HepG2 (cell line): ENCODE results near the gene SNRPD2. TPM values are rescaled to one million over a fixed set of nuclear protein-coding genes. Genes with fewer than 3 reads are reported as not detected.

ENCODE experiments used
- CENPBD1 ChIP-seq: sonication (generic); formaldehyde crosslinking; IDR thresholded peaks from 2 replicates; pipeline ENCODE4 v1.8.0; 2022; ENCODE audit warnings: missing genetic modification reagents, low read depth, mild to moderate bottlenecking, borderline replicate concordance
- CENPT ChIP-seq: sonication (generic); formaldehyde crosslinking; IDR thresholded peaks from 2 replicates; pipeline ENCODE4 v1.8.0; 2022; ENCODE audit warnings: low read depth, mild to moderate bottlenecking, moderate library complexity, missing genetic modification reagents
- HOXA9 ChIP-seq: sonication (generic); formaldehyde crosslinking; IDR thresholded peaks from 2 replicates; pipeline ENCODE4 v1.8.1; 2022; ENCODE audit warnings: missing genetic modification reagents, mild to moderate bottlenecking, moderate library complexity, borderline replicate concordance
- JUNB ChIP-seq: sonication (generic); formaldehyde crosslinking; IDR thresholded peaks from 2 replicates; pipeline ENCODE4 v1.8.0; 2022; ENCODE audit warnings: missing genetic modification reagents, mild to moderate bottlenecking, borderline replicate concordance
- MTF1 ChIP-seq: sonication (generic); formaldehyde crosslinking; IDR thresholded peaks from 2 replicates; pipeline ENCODE4 v1.5.0; 2020; ENCODE audit warnings: missing genetic modification reagents
- PHF20 ChIP-seq: sonication (generic); formaldehyde crosslinking; IDR thresholded peaks from 2 replicates; pipeline ENCODE4 v1.5.0; 2020; ENCODE audit warnings: mild to moderate bottlenecking, missing genetic modification reagents
- TARDBP ChIP-seq: sonication (generic); formaldehyde crosslinking; IDR thresholded peaks from 2 replicates; pipeline ENCODE4 v1.8.0; 2022; ENCODE audit warnings: mild to moderate bottlenecking, missing genetic modification reagents
- TEAD3 ChIP-seq: optimal IDR thresholded peaks from 2 replicates; pipeline ENCODE3; 2016; ENCODE audit warnings: borderline replicate concordance
- WIZ ChIP-seq: sonication (generic); formaldehyde crosslinking; IDR thresholded peaks from 2 replicates; pipeline ENCODE4 v1.5.1; 2020; ENCODE audit warnings: mild to moderate bottlenecking, missing genetic modification reagents
- ZNF343 ChIP-seq: sonication (generic); formaldehyde crosslinking; IDR thresholded peaks from 2 replicates; pipeline ENCODE4 v1.4.0; 2020; ENCODE audit warnings: mild to moderate bottlenecking, missing genetic modification reagents
- ZNF567 ChIP-seq: sonication (generic); formaldehyde crosslinking; IDR thresholded peaks from 2 replicates; pipeline ENCODE4 v1.8.1; 2023; ENCODE audit warnings: mild to moderate bottlenecking, missing genetic modification reagents, borderline replicate concordance
- ZNF569 ChIP-seq: sonication (generic); formaldehyde crosslinking; IDR thresholded peaks from 2 replicates; pipeline ENCODE4 v1.5.0; 2020; ENCODE audit warnings: mild to moderate bottlenecking, missing genetic modification reagents, moderate library complexity, borderline replicate concordance
- polyA plus RNA-seq, 8 experiments: library from polyadenylated mRNA; depleted of rRNA in 3 of 8; stranded (reverse) in 7 of 8; unstranded in 1 of 8; fragments of >200 nt; fragmentation: Illumina TruSeq in 4 of 8; extraction: Trizol in 4 of 8; gene quantifications; 2 replicates each; pipeline versions ENCODE4 v1.2.1 to v1.2.3, GENCODE V29; 2011 to 2016; ENCODE audit warnings: low read depth in 4 of 8, missing spikeins in 1 of 8, mixed read lengths in 1 of 8; ENCODE audit not compliant: insufficient read depth in 1 of 8
- total RNA-seq, 5 experiments: library from RNA; depleted of rRNA; stranded (reverse); fragments of >200 nt; fragmentation: Illumina TruSeq; extraction: Trizol; gene quantifications; 2 replicates each; pipeline ENCODE4 v1.2.3, GENCODE V29; 2016; ENCODE audit warnings: low read depth in 1 of 5
- TF ChIP-seq, protein P1 (sequence below): sonication (generic); formaldehyde crosslinking; conservative IDR thresholded peaks from 2 replicates; pipeline ENCODE4 v1.4.0; 2020; ENCODE audit warnings: missing genetic modification reagents
- TF ChIP-seq, protein P2 (sequence below): fragments of 450-650 bp; IDR thresholded peaks from 2 replicates; pipeline ENCODE4 v1.6.1; 2017; ENCODE audit warnings: mild to moderate bottlenecking
- TF ChIP-seq, protein P3 (sequence below): sonication (generic); formaldehyde crosslinking; IDR thresholded peaks from 2 replicates; pipeline ENCODE4; 2020; ENCODE audit warnings: missing genetic modification reagents, mild to moderate bottlenecking, borderline replicate concordance
- TF ChIP-seq, protein P4 (sequence below): sonication (generic); formaldehyde crosslinking; IDR thresholded peaks from 2 replicates; pipeline ENCODE4 v1.5.0; 2020; ENCODE audit warnings: missing genetic modification reagents

Gene SNRPD2
- total and polyA plus RNA-seq, 2 of the 13 experiments (the other 11 are each of a cell fraction or from before 2014, with no cell fraction given): 299 to 485 TPM

- TF ChIP-seq, protein P1, sequence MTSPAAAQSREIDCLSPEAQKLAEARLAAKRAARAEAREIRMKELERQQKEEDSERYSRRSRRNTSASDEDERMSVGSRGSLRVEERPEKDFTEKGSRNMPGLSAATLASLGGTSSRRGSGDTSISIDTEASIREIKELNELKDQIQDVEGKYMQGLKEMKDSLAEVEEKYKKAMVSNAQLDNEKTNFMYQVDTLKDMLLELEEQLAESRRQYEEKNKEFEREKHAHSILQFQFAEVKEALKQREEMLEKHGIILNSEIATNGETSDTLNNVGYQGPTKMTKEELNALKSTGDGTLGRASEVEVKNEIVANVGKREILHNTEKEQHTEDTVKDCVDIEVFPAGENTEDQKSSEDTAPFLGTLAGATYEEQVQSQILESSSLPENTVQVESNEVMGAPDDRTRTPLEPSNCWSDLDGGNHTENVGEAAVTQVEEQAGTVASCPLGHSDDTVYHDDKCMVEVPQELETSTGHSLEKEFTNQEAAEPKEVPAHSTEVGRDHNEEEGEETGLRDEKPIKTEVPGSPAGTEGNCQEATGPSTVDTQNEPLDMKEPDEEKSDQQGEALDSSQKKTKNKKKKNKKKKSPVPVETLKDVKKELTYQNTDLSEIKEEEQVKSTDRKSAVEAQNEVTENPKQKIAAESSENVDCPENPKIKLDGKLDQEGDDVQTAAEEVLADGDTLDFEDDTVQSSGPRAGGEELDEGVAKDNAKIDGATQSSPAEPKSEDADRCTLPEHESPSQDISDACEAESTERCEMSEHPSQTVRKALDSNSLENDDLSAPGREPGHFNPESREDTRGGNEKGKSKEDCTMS: no peak
- TF ChIP-seq, protein P2, sequence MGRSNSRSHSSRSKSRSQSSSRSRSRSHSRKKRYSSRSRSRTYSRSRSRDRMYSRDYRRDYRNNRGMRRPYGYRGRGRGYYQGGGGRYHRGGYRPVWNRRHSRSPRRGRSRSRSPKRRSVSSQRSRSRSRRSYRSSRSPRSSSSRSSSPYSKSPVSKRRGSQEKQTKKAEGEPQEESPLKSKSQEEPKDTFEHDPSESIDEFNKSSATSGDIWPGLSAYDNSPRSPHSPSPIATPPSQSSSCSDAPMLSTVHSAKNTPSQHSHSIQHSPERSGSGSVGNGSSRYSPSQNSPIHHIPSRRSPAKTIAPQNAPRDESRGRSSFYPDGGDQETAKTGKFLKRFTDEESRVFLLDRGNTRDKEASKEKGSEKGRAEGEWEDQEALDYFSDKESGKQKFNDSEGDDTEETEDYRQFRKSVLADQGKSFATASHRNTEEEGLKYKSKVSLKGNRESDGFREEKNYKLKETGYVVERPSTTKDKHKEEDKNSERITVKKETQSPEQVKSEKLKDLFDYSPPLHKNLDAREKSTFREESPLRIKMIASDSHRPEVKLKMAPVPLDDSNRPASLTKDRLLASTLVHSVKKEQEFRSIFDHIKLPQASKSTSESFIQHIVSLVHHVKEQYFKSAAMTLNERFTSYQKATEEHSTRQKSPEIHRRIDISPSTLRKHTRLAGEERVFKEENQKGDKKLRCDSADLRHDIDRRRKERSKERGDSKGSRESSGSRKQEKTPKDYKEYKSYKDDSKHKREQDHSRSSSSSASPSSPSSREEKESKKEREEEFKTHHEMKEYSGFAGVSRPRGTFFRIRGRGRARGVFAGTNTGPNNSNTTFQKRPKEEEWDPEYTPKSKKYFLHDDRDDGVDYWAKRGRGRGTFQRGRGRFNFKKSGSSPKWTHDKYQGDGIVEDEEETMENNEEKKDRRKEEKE: no peak
- TF ChIP-seq PHF20 (peak; percentile 89), WIZ (CRISPR knock-in tag) (no peak), TEAD3 (no peak), TARDBP (CRISPR knock-in tag) (peak; percentile 70; the same call in 1 of the 2 replicates), CENPT (CRISPR knock-in tag) (no peak), JUNB (no peak), CENPBD1 (CRISPR knock-in tag) (no peak), ZNF343 (CRISPR knock-in tag) (peak; percentile 69; the same call in 1 of the 2 replicates), ZNF569 (CRISPR knock-in tag) (peak; percentile 61; the same call in 1 of the 2 replicates), HOXA9 (CRISPR knock-in tag) (no peak), ZNF567 (CRISPR knock-in tag) (no peak), MTF1 (CRISPR knock-in tag) (no peak)
- TF ChIP-seq, protein P3, sequence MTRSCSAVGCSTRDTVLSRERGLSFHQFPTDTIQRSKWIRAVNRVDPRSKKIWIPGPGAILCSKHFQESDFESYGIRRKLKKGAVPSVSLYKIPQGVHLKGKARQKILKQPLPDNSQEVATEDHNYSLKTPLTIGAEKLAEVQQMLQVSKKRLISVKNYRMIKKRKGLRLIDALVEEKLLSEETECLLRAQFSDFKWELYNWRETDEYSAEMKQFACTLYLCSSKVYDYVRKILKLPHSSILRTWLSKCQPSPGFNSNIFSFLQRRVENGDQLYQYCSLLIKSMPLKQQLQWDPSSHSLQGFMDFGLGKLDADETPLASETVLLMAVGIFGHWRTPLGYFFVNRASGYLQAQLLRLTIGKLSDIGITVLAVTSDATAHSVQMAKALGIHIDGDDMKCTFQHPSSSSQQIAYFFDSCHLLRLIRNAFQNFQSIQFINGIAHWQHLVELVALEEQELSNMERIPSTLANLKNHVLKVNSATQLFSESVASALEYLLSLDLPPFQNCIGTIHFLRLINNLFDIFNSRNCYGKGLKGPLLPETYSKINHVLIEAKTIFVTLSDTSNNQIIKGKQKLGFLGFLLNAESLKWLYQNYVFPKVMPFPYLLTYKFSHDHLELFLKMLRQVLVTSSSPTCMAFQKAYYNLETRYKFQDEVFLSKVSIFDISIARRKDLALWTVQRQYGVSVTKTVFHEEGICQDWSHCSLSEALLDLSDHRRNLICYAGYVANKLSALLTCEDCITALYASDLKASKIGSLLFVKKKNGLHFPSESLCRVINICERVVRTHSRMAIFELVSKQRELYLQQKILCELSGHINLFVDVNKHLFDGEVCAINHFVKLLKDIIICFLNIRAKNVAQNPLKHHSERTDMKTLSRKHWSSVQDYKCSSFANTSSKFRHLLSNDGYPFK (CRISPR knock-in tag): peak; percentile 66
- TF ChIP-seq, protein P4, sequence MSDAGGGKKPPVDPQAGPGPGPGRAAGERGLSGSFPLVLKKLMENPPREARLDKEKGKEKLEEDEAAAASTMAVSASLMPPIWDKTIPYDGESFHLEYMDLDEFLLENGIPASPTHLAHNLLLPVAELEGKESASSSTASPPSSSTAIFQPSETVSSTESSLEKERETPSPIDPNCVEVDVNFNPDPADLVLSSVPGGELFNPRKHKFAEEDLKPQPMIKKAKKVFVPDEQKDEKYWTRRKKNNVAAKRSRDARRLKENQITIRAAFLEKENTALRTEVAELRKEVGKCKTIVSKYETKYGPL (CRISPR knock-in tag): no peak
Observed at GRCh38 chr19:45691516-45692186, at the start of gene SNRPD2 (continued).
